Spinal cord (tissue), 10 donors: Measurements from ENCODE around the gene UST. TPM values are rescaled to one million over a fixed set of nuclear protein-coding genes. Genes with fewer than 3 reads are reported as not detected.

Experiments used
- DNase-seq, 6 donors: peaks; one replicate each; pipeline versions ENCODE4 v3.0.0 to v3.0.0-alpha.2; 2013 to 2015; ENCODE audit warnings: low spot score in 6 of 6, low read depth in 4 of 6
- H3K27ac ChIP-seq: one replicate; pipeline ENCODE4 v1.5.1; 2013; ENCODE audit warnings: low read depth, low read length, control low read depth
- H3K27me3 ChIP-seq: one replicate; pipeline ENCODE4 v1.6.1; 2013; ENCODE audit warnings: low read length; ENCODE audit not compliant: control insufficient read depth, insufficient read depth
- H3K36me3 ChIP-seq: one replicate; pipeline ENCODE4 v1.6.1; 2013; ENCODE audit warnings: low read length; ENCODE audit not compliant: control insufficient read depth, insufficient read depth
- H3K4me1 ChIP-seq: one replicate; pipeline ENCODE4 v1.6.1; 2013; ENCODE audit warnings: low read length; ENCODE audit not compliant: control insufficient read depth, insufficient read depth
- H3K4me3 ChIP-seq: one replicate; pipeline ENCODE4 v1.5.1; 2013; ENCODE audit warnings: low read depth, low read length, control low read depth
- H3K9me3 ChIP-seq: one replicate; pipeline ENCODE4 v1.6.1; 2013; ENCODE audit warnings: low read length; ENCODE audit not compliant: control insufficient read depth, insufficient read depth
- WGBS: methylation state at CpG from one replicate; pipeline ENCODE4 v1.1.5; 2013; ENCODE audit warnings: missing lambda C conversion rate; ENCODE audit not compliant: insufficient coverage; 5-methylcytosine and 5-hydroxymethylcytosine counted together
- polyA plus RNA-seq, 2 donors: library from polyadenylated mRNA; unstranded; fragments of 120-200 nt; gene quantifications; one replicate each; pipeline ENCODE4 v1.2.1, GENCODE V29; 2013; ENCODE audit not compliant: insufficient read length in 2 of 2
- total RNA-seq, 2 donors: library from RNA; depleted of rRNA in 1 of 2; stranded (reverse); fragments of 120-200 nt in 1 of 2; fragments of >200 nt in 1 of 2; gene quantifications; one replicate each; pipeline versions ENCODE4 v1.2.3 to v1.2.4, GENCODE V29; 2013 to 2014
- donor health status: healthy.

Gene UST
- total and polyA plus RNA-seq, 4 donors, result 21.5 to 28.9 (median 23.5) TPM

- Histone ChIP-seq H3K27ac (no peak overlapping the region), H3K36me3 (no peaks in the 10 kb centered on the region), H3K9me3 (no peaks in the 10 kb centered on the region), H3K4me3 (no peak overlapping the region), H3K4me1 (no peaks in the 10 kb centered on the region), H3K27me3 (no peaks in the 10 kb centered on the region)
- no peak for DNase-seq
- 92% methylated on average over 5 of the region's 8 CpGs for WGBS
These were observed 177.6 kb downstream of the UST start for GRCh38 chr6:148924226-148925012.

DNA sequence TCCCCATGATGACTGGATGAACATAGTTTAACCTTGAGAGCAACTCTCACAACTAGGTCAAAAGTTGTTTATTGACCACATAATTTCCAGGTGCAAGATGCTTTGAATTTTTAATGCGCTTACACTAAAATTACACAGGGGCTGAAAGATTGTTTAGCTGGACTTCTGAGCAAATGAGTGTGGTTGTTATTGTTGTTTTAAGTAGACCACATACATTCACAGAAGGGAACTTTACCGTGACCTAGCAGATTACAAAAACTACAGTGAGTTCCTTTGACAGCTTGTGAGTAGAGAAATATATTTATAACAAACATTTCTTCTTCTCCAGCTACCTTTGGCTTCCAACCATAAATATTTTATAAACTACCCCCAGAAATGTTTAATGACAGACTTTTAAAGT lies 178.9 kb downstream of the UST start:
- Histone ChIP-seq H3K27ac (no peak overlapping the region), H3K9me3 (no peaks in the 10 kb centered on the region), H3K4me1 (no peaks in the 10 kb centered on the region), H3K36me3 (no peaks in the 10 kb centered on the region), H3K27me3 (no peaks in the 10 kb centered on the region), H3K4me3 (no peak overlapping the region)
- no CpG with 5 or more reads among the region's 2 CpGs for WGBS
- DNase-seq, result no peak

DNA sequence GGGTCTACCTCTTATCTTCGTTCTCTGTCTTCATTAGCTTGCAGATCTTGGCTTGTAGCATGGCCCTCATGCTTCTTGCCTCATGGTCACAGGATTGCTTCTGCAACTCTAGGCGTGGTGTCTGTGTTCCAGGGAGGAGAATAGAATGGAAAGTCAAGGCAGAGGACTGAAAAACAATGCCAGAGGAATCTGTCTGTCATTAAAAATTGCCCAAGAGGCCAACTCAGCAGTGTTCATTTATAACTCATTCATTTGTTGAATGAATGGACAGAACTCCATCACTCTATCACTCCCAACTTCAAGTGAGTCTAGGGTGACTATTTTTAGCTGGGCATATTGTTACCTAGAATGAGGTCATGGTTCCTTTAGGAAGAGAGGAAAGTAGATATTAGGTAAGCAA lies 179.6 kb downstream of the UST start:
- WGBS, result no CpG with 5 or more reads among the region's 2 CpGs
- no peak for DNase-seq
- Histone ChIP-seq H3K36me3 (no peaks in the 10 kb centered on the region), H3K27ac (no peak overlapping the region), H3K4me3 (no peak overlapping the region), H3K4me1 (no peaks in the 10 kb centered on the region), H3K9me3 (no peaks in the 10 kb centered on the region), H3K27me3 (no peaks in the 10 kb centered on the region)

- Histone ChIP-seq H3K36me3 (no peaks in the 10 kb centered on the region), H3K9me3 (no peaks in the 10 kb centered on the region), H3K27ac (no peak overlapping the region), H3K4me1 (no peaks in the 10 kb centered on the region), H3K27me3 (no peaks in the 10 kb centered on the region), H3K4me3 (no peak overlapping the region)
- WGBS, result no CpG with 5 or more reads among the region's 1 CpG
- DNase-seq, result peak in 1 of 6 donors; percentile 72
These were observed 180.8 kb downstream of the UST start for GRCh38 chr6:148927586-148927985.

GRCh38 chr6:148928811-148929210 lies 182.0 kb downstream of the UST start:
- Histone ChIP-seq H3K27ac (no peak overlapping the region), H3K27me3 (no peaks in the 10 kb centered on the region), H3K36me3 (no peaks in the 10 kb centered on the region), H3K4me1 (no peaks in the 10 kb centered on the region), H3K4me3 (no peak overlapping the region), H3K9me3 (no peaks in the 10 kb centered on the region)
- WGBS, result 40% methylated on average over 1 of the region's 1 CpG
- DNase-seq, result no peak

DNA sequence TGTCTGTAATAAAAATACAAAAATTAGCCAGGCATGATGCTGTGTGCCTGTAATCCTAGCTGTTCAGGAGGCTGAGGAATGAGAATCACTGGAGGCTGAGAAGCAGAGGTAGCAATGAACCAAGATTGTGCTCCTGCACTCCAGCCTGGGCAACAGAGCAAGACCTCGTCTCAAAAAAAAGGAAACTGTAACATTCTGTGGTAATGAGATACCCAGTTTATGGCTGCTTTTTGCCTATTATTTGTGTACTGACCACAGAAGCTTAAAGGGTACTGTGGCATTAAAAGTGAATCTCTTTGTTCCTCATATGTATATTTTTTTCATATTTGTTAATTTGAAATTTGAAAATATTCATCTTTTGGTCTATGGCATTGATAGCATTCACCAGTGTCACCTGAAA lies 185.4 kb downstream of the UST start:
- Histone ChIP-seq H3K9me3 (no peaks in the 10 kb centered on the region), H3K36me3 (no peaks in the 10 kb centered on the region), H3K27ac (no peak overlapping the region), H3K27me3 (no peaks in the 10 kb centered on the region), H3K4me1 (no peaks in the 10 kb centered on the region), H3K4me3 (no peak overlapping the region)
- no peak for DNase-seq
- 100% methylated on average over 1 of the region's 1 CpG for WGBS

DNA sequence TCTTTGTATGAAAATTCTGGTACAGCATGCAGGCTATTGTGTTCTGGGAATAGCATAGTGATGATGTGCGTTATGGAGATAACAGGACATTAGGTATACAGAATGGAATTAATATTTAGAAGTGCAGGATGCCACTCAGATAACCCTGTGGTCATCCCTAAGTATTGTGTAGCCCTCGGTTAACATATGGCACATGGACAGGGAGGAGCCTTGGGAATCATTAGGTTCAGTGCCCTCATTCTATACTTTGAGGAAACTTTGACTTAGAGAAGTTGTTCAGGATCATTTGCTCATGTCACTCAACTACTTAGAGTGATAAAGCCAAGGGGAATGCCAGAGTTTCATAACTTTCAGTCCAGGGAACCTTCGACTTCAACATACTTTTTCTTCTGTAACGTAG lies 185.9 kb downstream of the UST start:
- Histone ChIP-seq H3K4me1 (no peaks in the 10 kb centered on the region), H3K4me3 (no peak overlapping the region), H3K27ac (no peak overlapping the region), H3K36me3 (no peaks in the 10 kb centered on the region), H3K9me3 (no peaks in the 10 kb centered on the region), H3K27me3 (no peaks in the 10 kb centered on the region)
- WGBS, result 88% methylated on average over 1 of the region's 4 CpGs
- no peak for DNase-seq

GRCh38 chr6:148934539-148934938 lies 187.7 kb downstream of the UST start:
- no CpG with 5 or more reads among the region's 4 CpGs for WGBS
- no peak overlapping the region for H3K4me3 ChIP-seq
- H3K27me3 ChIP-seq, result no peaks in the 10 kb centered on the region
- no peaks in the 10 kb centered on the region for H3K4me1 ChIP-seq
- H3K9me3 ChIP-seq, result no peaks in the 10 kb centered on the region
- H3K36me3 ChIP-seq, result no peaks in the 10 kb centered on the region
- H3K27ac ChIP-seq, result no peak overlapping the region
- peak in 3 of 6 donors; percentile 30 to 77 (median 38) for DNase-seq

GRCh38 chr6:148934961-148935360 lies 188.1 kb downstream of the UST start:
- no peaks in the 10 kb centered on the region for H3K36me3 ChIP-seq
- WGBS, result no CpG with 5 or more reads among the region's 3 CpGs
- peak in 2 of 6 donors; percentile 33 to 88 for DNase-seq

GRCh38 chr6:148935705-148936435 lies 189.0 kb downstream of the UST start:
- no CpG with 5 or more reads among the region's 7 CpGs for WGBS

More at GRCh38 chr6:148934961-148935360, 188.1 kb downstream of the UST start:
- H3K4me1 ChIP-seq, result no peaks in the 10 kb centered on the region
- no peaks in the 10 kb centered on the region for H3K27me3 ChIP-seq
- no peak overlapping the region for H3K4me3 ChIP-seq
- H3K27ac ChIP-seq, result no peak overlapping the region
- H3K9me3 ChIP-seq, result no peaks in the 10 kb centered on the region

More at GRCh38 chr6:148935705-148936435, 189.0 kb downstream of the UST start:
- no peaks in the 10 kb centered on the region for H3K27me3 ChIP-seq
- no peak overlapping the region for H3K4me3 ChIP-seq
- no peak for DNase-seq
- no peaks in the 10 kb centered on the region for H3K4me1 ChIP-seq
- no peak overlapping the region for H3K27ac ChIP-seq
- no peaks in the 10 kb centered on the region for H3K36me3 ChIP-seq
- no peaks in the 10 kb centered on the region for H3K9me3 ChIP-seq
